Large intestine (tissue), 3 donors: ENCODE results near the gene WTIP. TPM values are rescaled to one million over a fixed set of nuclear protein-coding genes. Genes with fewer than 3 reads are reported as not detected.
"Not testable (repeated sequence)": the region's sequence is repeated elsewhere in the genome, so short reads cannot be mapped to it uniquely, and the experiment has no call there.

Source experiments
- DNase-seq, 2 donors: peaks; one replicate each; pipeline versions ENCODE4 v3.0.0 to v3.0.0-alpha.2; 2013
- H3K27ac ChIP-seq: one replicate; pipeline ENCODE4 v1.5.1; 2013; ENCODE audit warnings: low read length
- H3K27me3 ChIP-seq: 2 replicates; pipeline ENCODE4 v1.6.1; 2013; ENCODE audit warnings: low read length; ENCODE audit not compliant: control insufficient read depth, insufficient read depth
- H3K36me3 ChIP-seq: 2 replicates; pipeline ENCODE4 v1.6.1; 2013; ENCODE audit warnings: low read length; ENCODE audit not compliant: control insufficient read depth, insufficient read depth
- H3K4me1 ChIP-seq: one replicate; pipeline ENCODE4 v1.6.1; 2013; ENCODE audit warnings: low read length; ENCODE audit not compliant: control insufficient read depth, insufficient read depth
- H3K4me3 ChIP-seq: one replicate; pipeline ENCODE4 v1.5.1; 2013; ENCODE audit warnings: low read length
- H3K9me3 ChIP-seq: one replicate; pipeline ENCODE4 v1.6.1; 2013; ENCODE audit warnings: mild to moderate bottlenecking, low read depth, low read length, moderate library complexity; ENCODE audit not compliant: control insufficient read depth
- WGBS: methylation state at CpG from one replicate; pipeline ENCODE4 v1.1.5; 2013; ENCODE audit warnings: low lambda C conversion rate; ENCODE audit not compliant: insufficient coverage; 5-methylcytosine and 5-hydroxymethylcytosine counted together
- polyA plus RNA-seq: library from polyadenylated mRNA; unstranded; fragments of 120-200 nt; gene quantifications from one replicate; pipeline ENCODE4 v1.2.1, GENCODE V29; 2013

Gene WTIP
- polyA plus RNA-seq, 1 donor, result 7.1 TPM

DNA sequence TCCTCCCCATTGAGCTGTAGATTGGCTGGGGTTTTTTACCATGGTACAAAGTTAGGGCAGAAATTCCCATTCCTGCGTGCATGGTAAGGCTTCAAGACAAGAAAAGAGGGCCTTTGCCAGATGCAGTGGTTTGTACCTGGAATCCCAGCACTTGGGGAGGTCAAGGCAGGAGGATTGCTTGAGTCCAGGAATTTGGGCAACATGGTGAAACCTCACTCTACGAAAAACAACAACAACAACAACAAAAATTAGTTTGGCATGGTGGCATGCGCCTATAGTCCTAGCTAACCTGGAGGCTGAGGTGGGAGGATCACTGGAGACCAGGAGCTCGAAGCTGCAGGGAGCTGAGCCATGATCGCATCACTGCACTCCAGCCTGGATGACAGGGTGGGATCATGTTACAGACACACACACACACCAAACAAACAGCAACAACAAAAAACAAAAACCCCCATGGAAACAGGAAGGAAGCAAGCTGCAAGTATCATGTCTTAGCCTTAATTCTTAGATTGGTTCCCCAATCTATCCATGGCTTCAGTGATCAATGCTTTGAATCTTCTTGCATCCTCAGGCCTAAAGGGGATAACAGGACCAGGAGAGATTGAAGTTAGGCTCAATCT is 5.5 kb upstream of the WTIP start:
- DNase-seq, result no peak
- WGBS, result no CpG with 5 or more reads among the region's 5 CpGs
- peaks cover 3% of the 10 kb centered on the region for H3K4me1 ChIP-seq

DNA sequence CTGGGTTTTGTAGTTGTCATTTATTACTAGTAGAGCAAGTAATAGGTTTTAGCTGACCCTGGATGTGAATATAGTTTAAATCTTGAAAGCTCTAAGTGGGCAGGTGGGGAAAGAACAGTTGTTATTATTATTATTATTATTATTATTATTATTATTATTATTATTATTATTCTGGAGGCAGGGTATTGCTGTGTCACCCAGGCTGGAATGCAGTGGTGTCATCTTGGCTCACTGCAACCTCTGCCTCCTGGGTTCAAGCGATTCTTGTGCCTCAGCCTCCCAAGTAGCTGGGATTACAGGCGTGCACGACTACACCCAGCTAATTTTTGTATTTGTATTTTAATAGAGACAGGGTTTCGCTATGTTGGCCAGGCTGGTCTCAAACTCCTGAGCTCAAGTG is 3.1 kb upstream of the WTIP start:
- H3K27ac ChIP-seq, DNase-seq, H3K4me3 ChIP-seq, H3K9me3 ChIP-seq, H3K36me3 ChIP-seq, H3K4me1 ChIP-seq: not testable (repeated sequence)
- no CpG with 5 or more reads among the region's 4 CpGs for WGBS
- peaks cover 28% of the 10 kb centered on the region for H3K27me3 ChIP-seq

More for the DNA sequence above, 5.5 kb upstream of the WTIP start:
- Histone ChIP-seq H3K4me3 (no peak overlapping the region), H3K27ac (no peak overlapping the region), H3K27me3 (peaks cover 16% of the 10 kb centered on the region), H3K36me3 (peaks cover 21% of the 10 kb centered on the region), H3K9me3 (peaks cover 3% of the 10 kb centered on the region)

DNA sequence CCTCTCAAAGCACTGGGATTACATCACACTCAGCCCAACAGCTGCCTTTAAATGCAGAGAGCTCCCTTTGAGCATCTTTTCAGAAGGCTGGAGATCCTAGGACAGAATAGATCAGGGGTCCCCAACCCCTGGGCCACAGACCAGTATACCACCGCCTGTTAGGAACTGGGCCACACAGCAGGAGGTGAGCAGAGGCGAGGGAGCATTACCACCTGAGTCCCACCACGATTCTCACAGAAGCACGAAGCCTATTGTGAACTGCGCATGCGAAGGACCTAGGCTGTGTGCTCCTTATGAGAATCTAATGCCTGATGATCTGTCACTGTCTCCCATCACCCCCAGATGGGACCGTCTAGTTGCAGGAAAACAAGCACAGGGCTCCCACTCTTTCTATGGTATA is 2.2 kb upstream of the WTIP start:
- Histone ChIP-seq H3K4me1 (peaks cover 3% of the 10 kb centered on the region), H3K4me3 (no peak overlapping the region), H3K36me3 (no peaks in the 10 kb centered on the region), H3K27me3 (peaks cover 31% of the 10 kb centered on the region), H3K27ac (no peak overlapping the region), H3K9me3 (peaks cover 4% of the 10 kb centered on the region)
- no peak for DNase-seq
- no CpG with 5 or more reads among the region's 7 CpGs for WGBS

DNA sequence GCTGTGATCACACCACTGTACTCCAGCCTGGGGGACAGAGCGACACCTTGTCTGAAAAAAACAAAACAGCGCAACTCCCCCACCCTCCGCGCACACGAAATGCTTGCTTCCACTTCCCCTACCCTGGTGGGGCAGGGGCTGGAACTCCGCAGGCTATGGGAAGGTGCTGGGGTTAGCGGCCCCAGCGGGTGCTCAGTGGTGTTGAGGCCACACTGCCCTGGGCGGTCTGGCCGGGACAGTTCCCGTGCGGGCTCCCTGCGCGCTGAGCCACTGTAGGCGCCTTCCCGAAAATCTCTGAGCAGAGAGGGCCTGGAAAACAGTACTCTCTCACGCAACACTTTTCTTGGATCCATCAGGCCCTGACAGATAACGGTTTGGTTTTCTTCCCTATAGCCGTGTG is 1.1 kb upstream of the WTIP start:
- Histone ChIP-seq H3K27me3 (peaks cover 31% of the 10 kb centered on the region), H3K9me3 (peaks cover 4% of the 10 kb centered on the region), H3K27ac (peak overlapping the region; percentile 78), H3K4me1 (peaks cover 3% of the 10 kb centered on the region), H3K36me3 (no peaks in the 10 kb centered on the region), H3K4me3 (no peak overlapping the region)
- no CpG with 5 or more reads among the region's 19 CpGs for WGBS
- no peak for DNase-seq

DNA sequence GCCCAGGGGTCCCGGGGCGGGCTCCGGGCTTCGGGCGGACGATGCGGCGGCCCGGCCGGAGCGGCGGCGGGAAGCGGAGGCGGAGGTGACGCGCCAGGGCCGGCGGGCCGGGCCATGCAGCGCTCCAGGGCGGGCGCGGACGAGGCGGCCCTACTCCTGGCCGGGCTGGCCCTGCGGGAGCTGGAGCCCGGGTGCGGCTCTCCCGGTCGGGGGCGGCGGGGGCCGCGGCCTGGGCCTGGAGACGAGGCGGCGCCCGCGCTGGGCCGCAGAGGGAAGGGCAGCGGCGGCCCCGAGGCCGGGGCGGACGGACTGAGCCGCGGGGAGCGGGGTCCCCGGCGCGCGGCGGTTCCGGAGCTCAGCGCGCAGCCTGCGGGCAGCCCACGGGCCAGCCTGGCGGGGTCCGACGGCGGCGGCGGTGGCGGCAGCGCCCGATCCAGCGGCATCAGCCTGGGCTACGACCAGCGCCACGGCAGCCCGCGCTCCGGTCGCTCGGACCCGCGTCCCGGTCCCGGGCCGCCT is 362 bp downstream of the WTIP start:
- H3K27ac ChIP-seq, result no peak overlapping the region
- WGBS, result no CpG with 5 or more reads among the region's 84 CpGs
- DNase-seq, result peak in 1 of 2 donors; percentile 39
- H3K4me3 ChIP-seq, result no peak overlapping the region
- peaks cover 4% of the 10 kb centered on the region for H3K9me3 ChIP-seq
- peaks cover 3% of the 10 kb centered on the region for H3K4me1 ChIP-seq
- peaks cover 33% of the 10 kb centered on the region for H3K27me3 ChIP-seq
- no peaks in the 10 kb centered on the region for H3K36me3 ChIP-seq

DNA sequence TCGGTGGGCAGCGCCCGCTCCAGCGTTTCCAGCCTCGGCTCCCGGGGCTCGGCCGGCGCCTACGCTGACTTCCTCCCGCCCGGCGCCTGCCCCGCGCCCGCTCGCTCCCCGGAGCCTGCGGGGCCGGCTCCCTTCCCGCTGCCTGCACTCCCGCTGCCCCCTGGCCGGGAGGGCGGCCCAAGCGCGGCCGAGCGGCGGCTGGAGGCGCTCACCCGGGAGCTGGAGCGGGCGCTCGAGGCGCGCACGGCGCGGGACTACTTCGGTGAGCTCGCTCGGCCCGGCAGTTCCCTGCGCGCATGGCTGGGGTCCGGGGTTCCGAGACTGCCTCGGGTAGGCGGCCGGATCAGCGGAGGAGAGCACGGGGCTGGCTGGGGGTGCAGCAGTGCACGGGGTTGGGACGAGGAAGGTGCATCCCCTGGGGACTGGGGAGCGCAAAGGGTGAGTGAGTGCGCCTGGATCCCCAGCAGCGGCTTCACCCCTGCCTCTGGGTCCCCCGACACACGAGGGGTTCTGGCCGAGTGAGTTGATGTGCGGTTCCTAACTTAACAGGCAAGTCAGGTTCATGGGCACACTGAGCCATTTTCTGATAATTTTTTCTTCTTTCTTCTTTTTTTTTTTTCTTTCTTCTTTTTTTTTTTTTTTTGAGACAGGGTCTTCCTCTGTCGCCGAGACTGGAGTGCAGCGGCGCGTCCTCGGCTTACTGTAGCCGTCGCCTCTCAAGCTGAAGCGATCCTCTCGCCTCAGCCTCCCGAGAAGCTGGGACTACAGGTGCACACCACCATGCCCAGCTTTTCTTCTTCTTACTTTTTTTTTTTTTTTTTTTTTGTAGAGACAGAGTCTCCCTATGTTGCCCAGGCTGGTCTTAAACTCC is 1.1 kb downstream of the WTIP start:
- peaks cover 3% of the 10 kb centered on the region for H3K4me1 ChIP-seq
- no peaks in the 10 kb centered on the region for H3K36me3 ChIP-seq
- H3K27ac ChIP-seq, result no peak overlapping the region
- DNase-seq, result peak in 1 of 2 donors; percentile 39
- H3K9me3 ChIP-seq, result peaks cover 4% of the 10 kb centered on the region
- H3K27me3 ChIP-seq, result peaks cover 33% of the 10 kb centered on the region
- 0% methylated on average over 3 of the region's 72 CpGs for WGBS
- H3K4me3 ChIP-seq, result peak overlapping the region; percentile 30

DNA sequence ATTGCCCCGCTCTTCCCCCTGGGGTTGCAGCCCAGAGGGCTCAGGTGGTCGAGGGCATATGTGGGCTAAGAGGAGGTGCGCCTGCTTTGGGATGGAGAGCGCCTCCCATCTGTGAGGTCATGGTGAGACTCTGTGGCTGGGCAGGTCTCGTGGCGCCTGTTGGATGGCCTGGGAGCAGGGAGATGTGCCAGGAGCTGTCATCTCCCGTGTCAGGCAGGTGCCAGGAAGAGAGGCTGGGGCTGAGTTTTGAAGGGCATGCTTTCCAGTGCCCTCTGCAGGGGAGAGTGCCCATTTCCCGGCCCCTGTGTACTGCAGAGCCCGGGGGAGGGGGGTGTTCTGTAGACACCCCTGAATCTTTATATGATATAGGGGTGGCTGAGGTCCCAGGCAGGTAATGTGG is 2.8 kb downstream of the WTIP start:
- Histone ChIP-seq H3K36me3 (no peaks in the 10 kb centered on the region), H3K4me3 (no peak overlapping the region), H3K27me3 (peaks cover 29% of the 10 kb centered on the region), H3K27ac (no peak overlapping the region), H3K4me1 (peaks cover 3% of the 10 kb centered on the region), H3K9me3 (peaks cover 4% of the 10 kb centered on the region)
- no CpG with 5 or more reads among the region's 9 CpGs for WGBS
- DNase-seq, result no peak

DNA sequence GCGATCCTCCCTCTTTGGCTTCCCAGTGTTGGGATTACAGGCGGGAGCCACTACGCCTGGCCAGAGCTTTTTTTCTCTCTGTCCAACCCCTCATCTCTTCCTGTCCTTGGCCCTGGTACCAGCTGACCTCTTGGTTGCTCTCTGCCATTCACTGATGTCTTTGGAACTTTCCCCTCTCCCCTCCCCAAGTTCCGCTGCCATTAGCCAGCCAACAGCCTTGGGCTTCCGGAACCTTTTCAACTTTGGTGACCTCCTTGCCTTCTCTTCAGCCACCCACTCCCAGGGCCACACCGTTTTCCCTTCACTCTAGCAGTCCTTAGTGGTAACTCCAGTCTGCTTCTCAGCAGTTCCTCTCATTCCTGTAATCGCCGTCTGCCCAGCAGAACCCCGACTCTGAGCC is 4.3 kb downstream of the WTIP start:
- H3K27me3 ChIP-seq, result peaks cover 20% of the 10 kb centered on the region
- H3K4me3 ChIP-seq, result no peak overlapping the region
- no peaks in the 10 kb centered on the region for H3K36me3 ChIP-seq
- WGBS, result no CpG with 5 or more reads among the region's 9 CpGs
- peaks cover 2% of the 10 kb centered on the region for H3K4me1 ChIP-seq
- no peak for DNase-seq
- no peak overlapping the region for H3K27ac ChIP-seq
- peaks cover 3% of the 10 kb centered on the region for H3K9me3 ChIP-seq

DNA sequence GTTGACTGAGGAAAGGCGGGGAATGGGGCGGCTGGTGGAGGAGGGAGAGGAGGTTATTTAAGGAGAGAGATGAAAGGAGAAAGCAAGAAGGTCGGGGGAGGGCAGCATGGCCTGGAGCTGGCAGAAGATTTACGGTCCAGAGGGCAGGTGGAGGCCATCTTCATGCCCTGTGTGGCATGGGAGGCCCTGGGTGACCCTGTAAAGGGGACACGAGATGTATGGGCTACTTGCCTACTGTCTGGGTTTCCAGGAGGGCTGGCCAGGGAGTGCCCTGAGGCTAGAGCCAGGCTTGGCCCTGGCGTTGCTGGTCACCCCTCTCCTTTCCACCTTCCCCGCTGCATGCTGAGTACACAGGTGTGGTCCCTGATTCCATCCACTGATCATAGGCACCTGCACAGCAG is 6.1 kb downstream of the WTIP start:
- Histone ChIP-seq H3K4me3 (no peak overlapping the region), H3K27me3 (peaks cover 13% of the 10 kb centered on the region), H3K36me3 (no peaks in the 10 kb centered on the region), H3K9me3 (no peaks in the 10 kb centered on the region), H3K27ac (no peak overlapping the region), H3K4me1 (no peaks in the 10 kb centered on the region)
- no peak for DNase-seq
- WGBS, result 92% methylated on average over 2 of the region's 7 CpGs

DNA sequence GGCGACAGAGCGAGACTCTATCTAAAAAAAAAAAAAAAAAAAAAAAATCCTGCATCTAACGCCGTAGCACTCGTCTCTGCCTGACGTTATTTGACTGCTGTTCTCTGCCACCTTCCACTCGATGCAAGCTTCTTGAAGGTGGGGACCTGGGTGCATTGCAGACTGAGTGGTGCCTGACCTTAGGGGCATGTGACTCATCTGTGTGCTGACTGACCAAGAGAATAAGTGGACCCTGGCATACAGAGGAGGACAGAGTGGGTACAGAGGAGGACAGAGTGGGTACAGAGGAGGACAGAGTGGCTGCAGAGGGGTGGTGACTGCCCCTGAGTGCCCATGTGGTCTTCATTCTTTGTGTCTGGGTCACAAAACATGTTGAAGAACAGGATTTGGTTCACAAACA is 7.6 kb downstream of the WTIP start:
- no CpG with 5 or more reads among the region's 7 CpGs for WGBS
- DNase-seq, result no peak
- H3K4me3 ChIP-seq, result no peak overlapping the region
- peaks cover 3% of the 10 kb centered on the region for H3K27me3 ChIP-seq
- no peaks in the 10 kb centered on the region for H3K4me1 ChIP-seq
- peaks cover 4% of the 10 kb centered on the region for H3K36me3 ChIP-seq
- no peaks in the 10 kb centered on the region for H3K9me3 ChIP-seq
- H3K27ac ChIP-seq, result no peak overlapping the region
